Neural progenitor cell (in vitro differentiated cells): ENCODE measurements around the gene PRDX1.
"Not testable (repeated sequence)": the region's sequence is repeated elsewhere in the genome, so short reads cannot be mapped to it uniquely, and the experiment has no call there.

Source experiments
- CTCF ChIP-seq: fragments of 200-600 bp; sonication (generic); IDR thresholded peaks from 2 replicates; pipeline ENCODE4 v1.5.1; 2017; ENCODE audit warnings: antibody characterized with exemption, mild to moderate bottlenecking
- EZH2 ChIP-seq: fragments of 200-600 bp; sonication (generic); IDR thresholded peaks from 2 replicates; pipeline ENCODE4 v1.6.1; 2017; ENCODE audit warnings: antibody characterized with exemption, mild to moderate bottlenecking, moderate library complexity
- EZH2phosphoT487 ChIP-seq: fragments of 200-600 bp; sonication (generic); IDR thresholded peaks from 2 replicates; pipeline ENCODE4 v1.6.1; 2017; ENCODE audit warnings: antibody characterized with exemption

GRCh38 chr1:45467353-45467752 is 54.3 kb downstream of the PRDX1 start:
- TF ChIP-seq CTCF, EZH2phosphoT487, EZH2: not testable (repeated sequence)
